Activated CD4-positive, alpha-beta T cell treated with anti-CD3 and anti-CD28 coated beads for 1 hour (primary cell): ENCODE data around the gene DPP10.

Source experiments
- DNase-seq: peaks from one replicate; pipeline ENCODE4 v3.0.0-alpha.2; 2020

DPP10 gene

DNA sequence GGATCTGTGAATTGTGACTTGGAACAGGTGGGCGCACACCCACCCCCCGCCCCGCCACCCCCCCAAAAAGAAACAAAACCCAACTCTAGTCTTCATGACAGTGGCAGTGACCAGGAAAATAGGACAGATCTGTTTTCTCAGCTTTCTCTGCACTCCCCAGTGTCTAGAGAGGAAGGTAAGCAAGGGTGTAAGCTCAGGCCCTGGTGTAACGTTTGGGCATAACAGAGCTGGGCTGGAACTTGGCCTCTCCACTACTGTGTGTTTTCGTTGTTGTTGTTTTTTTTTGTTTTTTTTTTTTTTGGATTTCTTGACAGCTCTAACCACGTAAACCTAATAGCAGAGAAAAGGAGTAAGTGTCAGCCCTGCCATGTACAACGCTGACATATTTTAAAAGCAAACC lies 1160.8 kb downstream of the DPP10 start:
- no peak for DNase-seq

DNA sequence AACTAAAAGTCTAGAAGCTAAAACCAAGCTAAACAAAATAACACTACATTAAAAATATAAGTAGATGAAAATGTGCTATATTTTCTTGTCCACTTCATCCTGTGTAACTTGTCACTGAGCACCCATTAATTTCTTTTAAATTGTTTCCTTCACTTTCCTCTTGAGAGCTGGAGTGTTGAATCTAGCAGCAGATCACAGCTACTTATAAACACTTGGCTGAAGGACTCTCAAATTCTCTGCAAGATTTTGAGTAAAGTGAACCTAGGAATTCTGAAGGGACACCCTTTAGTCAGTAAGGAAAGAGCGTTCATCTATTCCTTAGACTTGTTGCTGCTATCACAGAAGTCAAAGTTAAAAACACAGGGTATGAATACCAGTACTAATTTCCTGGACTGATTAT lies 1163.9 kb downstream of the DPP10 start:
- DNase-seq = no peak

DNA sequence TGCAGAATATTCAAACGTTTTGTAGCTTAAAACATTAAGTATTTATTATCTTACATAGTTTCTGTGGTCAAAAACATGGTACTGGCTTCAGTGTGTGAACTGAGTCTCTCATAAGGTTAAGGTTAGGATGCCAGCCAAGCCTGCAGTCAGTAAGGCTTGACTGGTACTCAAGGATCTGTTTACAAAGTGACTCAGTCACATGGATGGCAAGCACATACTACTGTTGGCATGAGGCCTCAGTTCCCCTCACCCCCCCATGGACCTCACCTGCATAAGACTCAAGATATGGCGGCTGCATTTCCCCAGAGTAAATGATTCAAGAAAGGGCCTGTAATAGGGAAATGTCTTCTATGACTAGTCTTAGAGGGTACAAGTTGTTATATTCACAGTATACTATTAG lies 1167.5 kb downstream of the DPP10 start:
- DNase-seq = no peak

DNA sequence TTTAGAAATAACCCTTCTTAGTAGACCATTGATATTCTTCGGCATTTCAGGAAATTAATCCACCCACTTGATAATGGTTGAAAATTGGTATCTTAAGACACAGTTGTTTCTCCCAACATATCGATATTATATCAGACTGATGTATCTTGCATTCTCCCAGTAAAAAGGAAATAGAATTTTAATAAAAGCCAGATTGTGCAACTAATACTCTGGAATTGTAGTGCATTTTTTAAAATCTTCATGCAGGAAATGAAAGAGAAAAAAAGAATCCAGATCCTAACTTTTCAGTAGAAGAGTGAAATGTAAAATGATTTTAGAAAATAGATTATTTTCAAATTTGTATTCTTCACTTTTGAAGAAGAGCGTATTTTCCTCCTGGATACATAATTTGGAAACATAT lies 1168.4 kb downstream of the DPP10 start:
- DNase-seq = no peak

DNA sequence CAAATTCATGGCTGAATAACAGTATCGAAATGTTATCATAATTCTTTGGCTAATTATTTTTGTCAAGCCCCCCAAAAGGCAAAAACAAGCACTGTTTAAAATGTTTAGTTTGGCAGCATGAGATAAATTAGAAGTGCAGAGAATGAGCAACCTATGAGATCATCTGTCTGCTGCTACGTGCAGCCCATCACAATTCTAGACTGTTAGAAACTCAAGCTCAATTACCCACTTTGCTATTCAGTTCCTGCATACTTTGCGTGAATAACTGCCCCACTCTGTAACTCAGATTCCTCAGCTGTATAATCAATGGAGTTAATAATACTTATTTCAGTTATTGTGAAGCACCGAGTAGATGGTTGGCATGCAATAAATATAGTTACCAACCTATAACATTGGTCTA lies 1181.9 kb downstream of the DPP10 start:
- no peak for DNase-seq

DNA sequence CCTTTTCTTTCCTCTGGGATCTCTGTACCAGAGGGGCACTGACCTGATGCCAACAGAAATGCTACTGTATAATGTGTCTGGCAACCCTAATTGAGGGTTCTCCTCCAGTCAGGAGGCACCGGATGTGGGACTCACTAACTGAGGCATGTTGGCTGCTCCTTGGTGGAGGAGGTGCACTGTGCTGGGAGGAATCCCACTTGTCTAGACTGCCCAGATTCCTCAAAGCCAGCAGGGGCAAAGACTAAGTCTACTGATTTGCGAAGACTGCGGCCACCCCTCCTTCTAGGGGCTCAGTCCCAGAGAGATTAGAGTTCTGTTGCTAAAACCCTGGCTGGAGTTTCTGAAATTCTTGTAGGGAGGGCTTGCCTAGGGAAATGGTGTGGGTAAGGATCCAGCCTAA lies 1192.1 kb downstream of the DPP10 start:
- no peak for DNase-seq

DNA sequence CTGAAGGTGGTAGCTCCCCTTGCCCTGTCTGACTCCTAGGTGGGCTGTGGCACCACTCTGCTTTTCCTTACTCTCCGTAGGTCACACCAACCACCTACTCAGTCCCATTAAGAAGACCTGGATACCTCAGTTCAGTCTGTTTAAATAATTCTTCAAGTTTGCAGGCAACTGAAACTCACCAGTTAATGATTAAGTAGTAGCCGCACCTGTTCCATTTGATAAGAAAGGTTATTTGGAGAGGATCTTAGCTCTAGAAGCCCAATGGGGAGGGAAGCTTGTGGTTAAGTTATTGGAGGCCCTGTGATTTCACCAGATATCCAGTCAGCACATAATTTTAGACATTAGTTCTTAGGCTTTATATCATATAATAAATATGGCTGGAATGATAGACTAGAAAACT lies 1193.0 kb downstream of the DPP10 start:
- DNase-seq = no peak

DNA sequence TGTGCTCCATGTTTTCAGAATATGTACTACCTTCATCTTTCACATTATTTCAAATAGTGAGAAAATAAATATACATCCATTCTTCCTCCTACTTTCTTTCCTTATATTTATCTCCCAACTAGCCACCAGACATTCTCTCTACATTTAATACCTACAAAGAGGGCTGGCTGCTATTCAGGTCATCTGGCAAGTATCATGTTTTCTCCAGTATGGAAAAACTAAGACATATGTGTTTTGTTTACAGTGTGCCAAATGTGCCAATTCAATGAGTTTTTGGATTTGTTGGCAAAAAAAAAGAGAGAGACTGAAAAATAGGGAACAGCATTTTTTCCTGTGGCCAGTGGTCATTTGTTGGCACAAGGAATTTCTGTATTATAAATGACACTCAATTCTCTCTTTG lies 1207.3 kb downstream of the DPP10 start:
- no peak for DNase-seq

DNA sequence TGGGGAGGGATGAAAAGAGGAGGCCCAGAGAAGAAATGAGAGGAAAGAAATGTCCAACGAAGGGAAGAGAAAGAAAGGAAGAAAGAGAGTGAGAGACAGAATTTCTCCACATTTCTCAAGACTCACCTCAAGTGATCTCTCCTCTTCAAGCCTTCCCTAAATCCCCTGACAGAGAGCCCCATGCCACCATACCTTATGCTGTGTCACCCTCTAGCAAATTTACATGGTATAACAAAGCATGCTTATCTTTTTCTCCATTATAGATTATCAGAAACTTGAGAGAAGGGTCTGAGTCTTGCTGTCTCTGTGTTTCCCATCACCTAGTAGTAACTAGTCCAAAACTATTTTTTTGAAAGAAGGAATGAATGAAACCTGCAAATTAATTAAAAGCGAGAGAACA lies 1208.4 kb downstream of the DPP10 start:
- no peak for DNase-seq

DNA sequence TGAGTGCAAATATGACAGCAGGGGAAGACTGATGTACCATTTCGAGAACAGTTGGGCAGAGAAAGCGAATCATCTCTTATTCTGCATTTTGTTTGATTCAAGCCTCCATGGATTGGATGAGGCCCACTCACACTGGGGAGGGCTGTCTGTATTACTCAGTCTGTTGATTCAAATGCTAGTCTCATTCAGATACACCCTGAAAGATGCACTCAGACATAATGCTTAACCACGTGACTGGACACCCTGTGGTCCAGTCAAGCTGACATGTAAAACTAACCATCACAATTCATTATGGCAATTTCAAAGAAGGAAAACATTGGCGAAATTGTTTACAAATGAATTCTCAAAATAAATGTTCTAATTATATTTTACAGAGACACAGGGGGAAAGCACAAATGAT lies 1210.2 kb downstream of the DPP10 start:
- DNase-seq = no peak

DNA sequence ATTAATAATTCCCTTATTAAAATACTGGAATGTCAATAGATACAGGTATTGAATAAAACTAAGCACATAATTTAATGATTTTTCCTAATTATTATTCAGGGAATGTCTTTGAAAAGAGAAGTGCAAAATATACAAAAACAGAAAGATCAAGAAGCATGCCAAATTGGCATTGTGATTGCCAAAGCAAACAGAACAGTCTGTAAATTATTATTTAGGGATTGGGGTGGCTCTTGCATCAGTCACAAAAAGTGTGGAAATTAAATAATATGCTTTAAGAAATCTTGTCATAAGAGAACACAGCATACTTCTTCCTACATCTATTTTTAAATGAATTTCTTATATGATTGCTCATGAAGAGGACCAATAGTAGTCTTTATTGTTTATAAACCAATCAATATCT lies 1211.9 kb downstream of the DPP10 start:
- DNase-seq = no peak

DNA sequence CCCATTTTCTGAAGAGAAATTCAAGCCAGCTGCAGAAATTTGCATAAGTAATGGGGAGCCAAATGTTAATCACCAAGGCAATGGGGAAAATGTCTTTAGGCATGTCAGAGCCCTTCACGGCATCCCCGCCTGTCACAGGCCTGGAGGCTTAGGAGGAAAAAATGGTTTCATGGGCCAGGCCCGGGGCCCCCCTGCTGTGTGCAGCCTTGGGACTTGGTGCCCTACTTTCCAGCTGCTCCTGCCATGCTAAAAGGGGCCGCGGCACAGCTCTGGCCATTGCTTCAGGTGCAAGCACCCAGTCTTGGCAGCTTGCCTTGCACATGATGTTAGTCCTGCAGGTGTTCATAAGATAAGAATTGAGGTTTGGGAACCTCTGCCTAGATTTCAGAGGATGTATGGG lies 1235.7 kb downstream of the DPP10 start:
- DNase-seq = no peak

DNA sequence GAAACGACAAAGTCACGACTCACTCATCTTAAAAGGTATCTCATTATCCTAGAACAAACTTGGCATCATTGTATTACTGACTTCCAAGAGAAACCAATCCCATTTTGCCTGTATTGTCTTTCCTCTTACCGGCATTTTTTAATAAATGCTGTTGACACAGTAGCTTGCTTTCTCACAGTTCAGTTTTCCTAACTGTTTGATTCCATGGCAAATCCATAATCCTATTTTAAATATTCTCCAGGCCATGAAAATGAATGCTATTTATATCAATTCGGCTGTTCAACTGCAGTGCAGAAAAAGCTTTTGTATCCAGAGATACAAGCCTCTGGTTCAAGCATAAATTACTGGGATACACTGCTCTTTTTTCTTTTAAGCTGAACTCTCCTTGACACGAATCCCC lies 1241.9 kb downstream of the DPP10 start:
- DNase-seq = no peak

DNA sequence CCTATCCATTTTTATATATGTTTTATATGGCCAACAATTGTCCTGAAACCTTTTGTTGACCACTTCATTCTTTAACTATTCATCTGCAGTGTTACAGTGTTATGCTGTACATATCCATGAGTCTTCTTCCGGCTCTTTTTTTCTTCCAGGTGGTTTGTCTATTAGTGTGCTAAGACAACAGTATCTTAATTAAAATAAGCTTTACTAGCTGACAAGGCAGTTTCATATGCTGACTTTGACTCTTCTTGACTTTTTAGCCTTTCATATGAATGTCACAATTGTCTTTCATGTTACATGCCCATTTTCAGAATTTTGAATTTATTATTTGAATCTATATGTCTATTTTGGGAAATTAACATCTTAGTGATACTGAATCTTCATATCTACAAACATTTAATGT lies 1249.0 kb downstream of the DPP10 start:
- DNase-seq = no peak

DNA sequence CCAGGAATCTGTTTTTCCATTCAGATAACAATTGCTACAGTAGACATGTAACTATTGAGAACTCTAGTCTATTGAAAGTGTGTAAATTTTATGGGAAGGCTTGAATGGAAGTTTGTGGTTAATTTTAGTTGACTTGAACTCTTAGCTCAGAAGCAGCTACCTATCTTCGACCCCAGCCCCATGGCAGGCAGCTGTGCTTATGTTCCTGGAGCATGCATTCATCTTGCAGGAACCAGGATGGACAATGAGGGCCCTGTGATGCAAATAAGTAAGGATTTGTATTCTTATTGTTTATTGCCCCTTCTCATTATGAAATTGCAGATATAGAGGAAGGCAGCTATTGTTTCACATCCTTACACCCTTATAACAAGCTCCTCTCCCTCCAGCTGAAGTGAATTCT lies 1252.2 kb downstream of the DPP10 start:
- no peak for DNase-seq

DNA sequence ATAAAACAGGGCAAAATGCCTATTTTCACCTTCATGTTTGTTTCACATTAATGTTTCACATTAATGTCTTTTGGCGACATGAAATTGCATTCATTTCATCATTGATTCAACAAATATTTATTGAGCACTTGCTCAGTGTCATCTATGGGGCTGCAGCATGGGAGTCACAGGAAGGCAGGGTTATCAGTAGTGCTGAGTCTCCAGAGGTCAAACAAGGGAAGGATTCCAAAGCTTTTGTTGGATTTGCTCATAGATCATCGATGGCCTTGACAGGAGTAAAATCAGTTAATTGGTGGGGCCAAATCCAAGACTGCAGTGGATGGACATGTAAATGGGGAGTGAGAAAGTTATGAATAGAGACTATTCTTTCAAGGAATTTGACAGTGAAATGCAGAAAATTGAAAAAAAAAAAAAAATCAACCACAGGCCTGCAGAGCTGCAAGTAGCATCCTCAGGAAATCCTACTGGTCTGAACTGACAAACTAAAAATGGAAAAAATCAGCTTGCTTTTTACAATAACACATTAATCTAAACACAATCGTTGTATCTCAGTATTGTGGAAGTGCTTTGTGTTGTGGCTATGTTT lies 1290.8 kb downstream of the DPP10 start:
- DNase-seq = no peak

DNA sequence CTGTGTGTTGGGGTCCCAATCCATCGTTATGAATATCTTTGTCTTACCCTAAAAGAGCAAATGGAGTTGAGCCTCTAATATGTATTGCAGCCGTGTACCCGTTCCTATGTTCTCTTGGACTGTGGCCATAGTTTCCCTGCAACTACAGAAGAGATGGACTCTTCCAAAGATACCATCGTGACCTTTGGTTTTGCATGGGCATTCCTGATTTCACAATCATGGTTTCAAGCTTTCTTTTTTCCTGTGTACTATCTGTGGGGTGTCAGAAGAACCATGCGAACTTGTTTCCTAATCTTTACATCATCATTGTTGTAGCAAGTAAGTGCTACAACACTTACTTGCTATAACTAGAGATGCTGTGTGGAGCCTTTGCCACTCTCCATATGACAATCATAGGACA lies 1295.7 kb downstream of the DPP10 start:
- no peak for DNase-seq

DNA sequence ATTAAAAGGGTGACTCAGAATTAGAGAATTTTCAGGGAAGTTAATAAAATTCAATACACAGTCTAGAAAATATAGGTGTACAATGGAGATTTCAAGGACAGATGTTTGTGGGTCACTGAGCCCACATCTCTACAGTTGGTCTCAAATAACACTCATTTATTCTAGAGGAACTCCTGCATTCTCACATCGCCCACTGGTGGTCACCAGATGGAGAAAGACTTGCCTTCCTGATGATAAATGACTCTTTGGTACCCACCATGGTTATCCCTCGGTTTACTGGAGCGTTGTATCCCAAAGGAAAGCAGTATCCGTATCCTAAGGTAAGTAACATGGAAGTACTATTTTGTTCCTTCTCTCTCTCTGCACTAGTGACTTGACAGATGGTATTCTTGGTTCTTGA lies 1297.1 kb downstream of the DPP10 start:
- DNase-seq = no peak

DNA sequence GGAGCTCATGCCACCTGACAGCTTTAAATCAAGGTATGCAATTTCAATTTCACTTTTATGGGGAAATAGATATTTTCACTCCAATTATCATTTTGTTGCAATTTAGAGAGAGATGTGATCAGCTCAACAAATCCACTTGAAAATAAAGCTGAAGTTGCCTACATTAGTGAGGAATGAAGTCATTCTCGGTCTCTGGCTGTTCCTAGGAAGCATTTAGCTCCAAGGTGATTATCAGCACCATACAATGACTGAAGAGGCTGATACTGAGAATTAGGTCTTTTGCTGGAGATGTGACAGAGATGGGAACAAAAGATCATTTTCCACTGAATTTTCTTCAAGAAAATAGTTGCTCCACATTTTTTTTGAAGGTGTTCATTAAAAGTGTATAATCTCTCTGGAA lies 1303.7 kb downstream of the DPP10 start:
- no peak for DNase-seq

DNA sequence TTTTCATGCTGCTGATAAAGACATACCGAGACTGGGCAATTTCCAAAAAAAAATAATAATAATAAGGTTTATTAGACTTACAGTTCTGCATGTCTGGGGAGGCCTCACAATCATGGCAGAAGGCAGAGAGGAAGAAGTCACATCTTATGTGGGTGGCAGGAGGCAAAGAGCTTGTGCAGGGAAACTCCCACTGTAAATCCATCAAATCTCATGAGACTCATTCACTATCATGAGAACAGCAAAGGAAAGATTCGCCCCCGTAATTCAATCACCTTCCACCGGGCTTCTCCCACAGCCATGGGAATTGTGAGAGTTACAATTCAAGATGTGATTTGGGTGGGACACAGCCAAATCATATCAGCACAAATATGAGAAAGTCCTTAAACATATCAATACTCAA lies 1314.8 kb downstream of the DPP10 start:
- no peak for DNase-seq

DNA sequence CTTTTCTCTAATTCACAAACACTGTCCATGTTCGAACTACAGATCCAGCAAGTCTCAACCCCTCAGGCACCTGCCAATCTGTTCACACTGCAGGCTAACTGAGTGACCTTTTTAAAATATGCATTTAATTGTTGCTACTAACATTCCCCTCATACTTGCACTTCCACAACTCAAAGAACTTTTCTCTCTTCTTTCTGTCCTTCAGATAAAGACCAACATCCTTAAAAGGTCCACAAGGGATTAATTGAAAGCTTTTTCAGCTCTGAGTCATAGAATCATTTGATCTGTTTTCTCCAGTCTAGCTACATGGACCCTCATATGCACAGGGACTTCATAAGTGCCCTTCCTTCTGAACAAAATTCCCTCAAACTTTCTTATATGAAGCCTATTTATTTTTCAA lies 1321.2 kb downstream of the DPP10 start:
- DNase-seq = no peak

DNA sequence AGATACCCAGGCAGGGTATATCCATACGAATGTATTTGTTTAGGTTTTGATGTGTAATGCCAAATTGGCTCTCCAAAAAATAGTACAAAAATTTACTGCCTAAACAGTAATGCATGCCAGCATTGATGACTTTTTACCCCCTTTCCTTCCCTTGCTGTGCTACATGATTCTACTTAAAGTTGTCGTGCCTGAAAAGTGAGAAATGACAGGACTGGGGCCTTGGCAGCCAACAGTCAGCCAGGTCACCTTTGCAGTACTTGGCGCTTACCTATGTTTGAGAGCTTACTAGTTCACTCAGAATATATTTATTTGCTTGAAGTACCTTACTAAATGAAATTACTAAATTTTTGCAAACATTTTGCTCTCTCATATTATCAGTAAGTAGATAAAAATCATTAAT lies 1329.1 kb downstream of the DPP10 start:
- no peak for DNase-seq

DNA sequence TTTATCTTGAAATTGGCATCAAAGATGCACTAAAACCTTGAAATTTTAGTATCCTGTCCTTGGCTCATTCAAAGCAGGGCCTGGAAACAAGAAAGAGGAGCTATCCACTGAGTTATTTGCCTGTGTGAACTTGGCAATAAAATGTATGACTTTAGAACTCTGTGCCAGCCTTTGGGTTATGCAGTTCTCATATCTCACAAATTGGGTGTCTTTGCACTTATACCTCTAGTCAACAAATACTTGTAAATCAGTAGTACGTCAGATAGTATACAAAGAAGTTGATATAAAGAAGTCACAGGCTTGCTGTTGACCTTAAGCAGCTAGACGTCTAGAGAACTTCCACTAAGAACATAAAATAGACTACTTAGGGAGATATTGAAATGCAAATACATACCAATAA lies 1331.9 kb downstream of the DPP10 start:
- no peak for DNase-seq

DNA sequence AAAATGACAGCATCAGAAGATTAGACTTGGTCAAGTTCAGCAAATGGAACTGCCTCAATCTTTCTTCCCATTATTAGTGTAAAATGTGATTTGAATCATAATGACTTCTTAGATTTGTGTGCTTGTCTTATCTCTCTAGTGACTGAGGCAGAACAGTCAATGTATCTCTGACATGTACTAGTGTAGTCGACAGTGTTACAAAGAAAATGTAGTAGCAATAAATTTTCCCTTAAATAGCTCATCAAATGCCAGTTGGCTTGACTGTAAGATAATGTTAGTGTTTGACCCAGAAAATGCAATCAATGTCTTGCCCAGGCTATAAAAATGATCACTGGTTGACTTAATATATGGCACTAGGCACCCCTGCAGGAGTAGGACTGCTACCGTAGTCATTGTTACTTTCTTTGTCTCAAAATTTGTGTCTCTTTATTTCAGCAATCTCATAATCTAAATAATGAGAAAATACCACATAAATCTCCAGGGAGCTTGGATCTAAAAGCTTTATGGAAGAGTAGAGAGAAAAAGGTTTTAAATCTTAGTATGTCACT lies 1336.7 kb downstream of the DPP10 start:
- DNase-seq = no peak

DNA sequence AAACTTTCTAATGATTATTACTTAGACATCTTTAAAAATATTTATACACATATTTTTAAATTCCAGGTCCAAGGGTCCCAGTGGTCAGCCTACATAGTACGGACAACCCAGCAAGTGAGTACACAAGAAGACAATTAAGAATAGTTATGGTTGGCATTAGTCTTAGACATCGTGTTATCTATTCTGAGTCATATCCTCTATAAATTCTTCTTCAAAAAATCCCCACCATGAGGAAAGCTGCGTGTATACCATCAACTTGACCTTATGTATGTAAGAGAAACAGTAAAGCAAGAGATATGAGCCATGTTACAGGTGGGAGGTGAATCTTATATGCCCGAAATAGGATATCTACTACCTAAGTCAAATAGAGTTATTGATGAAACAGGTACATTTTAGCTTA lies 1339.8 kb downstream of the DPP10 start:
- no peak for DNase-seq

DNA sequence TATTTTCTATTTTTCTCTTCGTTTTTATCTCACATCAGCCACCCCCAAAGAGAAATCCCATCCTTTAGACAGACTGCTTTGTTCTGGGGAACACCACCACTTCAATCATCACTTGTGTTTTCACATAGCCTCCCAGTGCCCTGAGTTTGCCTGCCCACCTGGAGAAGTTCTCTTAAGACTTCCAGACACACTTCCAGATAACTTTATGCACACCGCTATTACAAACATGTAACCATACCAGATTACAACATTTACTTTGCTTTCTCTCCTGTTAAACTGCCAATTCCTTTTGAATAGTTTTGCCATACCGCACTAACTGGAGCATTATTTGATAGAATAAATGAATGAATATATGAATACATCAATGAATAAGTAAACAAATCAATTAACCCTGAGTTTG lies 1353.6 kb downstream of the DPP10 start:
- DNase-seq = no peak
